Transverse colon (tissue), 4 donors: ENCODE results near the gene MAP3K14.

ENCODE experiments used
- CTCF ChIP-seq, 5 experiments: fragments of 200-600 bp in 3 of 5; fragments of 450-650 bp in 2 of 5; sonication (generic) in 3 of 5; IDR thresholded peaks; 1 replicate in 2 of 5; 2 replicates in 3 of 5; pipeline ENCODE4 v1.5.1; 2016 to 2017; ENCODE audit warnings: antibody characterized with exemption in 5 of 5, inconsistent platforms in 3 of 5, mild to moderate bottlenecking in 2 of 5, moderate library complexity in 1 of 5
- EP300 ChIP-seq: sonication (generic); formaldehyde crosslinking; IDR thresholded peaks from one replicate; pipeline ENCODE4 v1.6.1; 2017; ENCODE audit warnings: antibody characterized with exemption, low read depth
- POLR2A ChIP-seq: fragments of 450-650 bp; IDR thresholded peaks from one replicate; pipeline ENCODE4 v1.6.1; 2016; ENCODE audit warnings: antibody characterized with exemption, mild to moderate bottlenecking, moderate library complexity
- POLR2AphosphoS5 ChIP-seq, 3 donors: sonication (generic); formaldehyde crosslinking; IDR thresholded peaks; one replicate each; pipeline ENCODE4 v1.6.1; 2016; ENCODE audit warnings: antibody characterized with exemption in 3 of 3

GRCh38 chr17:45363498-45363897 lies 46.7 kb upstream of the MAP3K14 start:
- TF ChIP-seq CTCF (IDR thresholded peaks at IDR 0.05) (no peak), POLR2AphosphoS5 (IDR thresholded peaks at IDR 0.05) (no peak), POLR2A (no peak), EP300 (no peak)
